GM19328 (cell line): ENCODE data around the gene STK32B.

Source experiments
- ATAC-seq: cut with Tn5 transposase; IDR thresholded peaks from one replicate; pipeline ENCODE4 v1.9.1; 2021; ENCODE audit warnings: mild to moderate bottlenecking, moderate library complexity; ENCODE audit not compliant: unreplicated experiment

STK32B gene

GRCh38 chr4:5383191-5383980 lies 332.1 kb downstream of the STK32B start:
- no peak for ATAC-seq

DNA sequence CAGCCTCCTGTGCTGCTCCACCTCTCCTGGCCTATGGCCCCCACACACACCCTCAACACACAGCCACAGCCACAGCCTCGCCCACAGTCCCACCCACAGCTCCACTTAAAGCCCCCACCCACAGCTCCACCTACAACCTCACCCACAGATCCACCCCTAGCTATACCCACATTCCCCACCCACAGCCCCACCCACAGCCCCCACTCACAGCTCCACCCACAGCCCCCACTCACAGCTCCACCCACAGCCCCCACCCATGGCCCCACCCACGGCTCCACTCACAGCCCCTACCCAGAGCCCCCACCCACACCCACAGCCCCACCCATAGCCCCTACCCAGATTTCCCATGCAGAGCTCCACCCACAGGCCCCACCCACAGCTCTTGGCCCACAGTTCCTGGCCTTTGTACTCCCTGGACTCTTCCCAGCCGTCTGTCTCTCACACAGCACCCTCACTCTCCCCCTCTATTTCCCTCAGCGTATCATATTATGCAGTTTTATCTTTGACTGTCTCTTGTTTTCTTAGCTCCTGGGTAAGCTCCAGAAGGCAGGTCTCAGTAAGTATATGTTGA lies 334.5 kb downstream of the STK32B start:
- ATAC-seq = no peak

DNA sequence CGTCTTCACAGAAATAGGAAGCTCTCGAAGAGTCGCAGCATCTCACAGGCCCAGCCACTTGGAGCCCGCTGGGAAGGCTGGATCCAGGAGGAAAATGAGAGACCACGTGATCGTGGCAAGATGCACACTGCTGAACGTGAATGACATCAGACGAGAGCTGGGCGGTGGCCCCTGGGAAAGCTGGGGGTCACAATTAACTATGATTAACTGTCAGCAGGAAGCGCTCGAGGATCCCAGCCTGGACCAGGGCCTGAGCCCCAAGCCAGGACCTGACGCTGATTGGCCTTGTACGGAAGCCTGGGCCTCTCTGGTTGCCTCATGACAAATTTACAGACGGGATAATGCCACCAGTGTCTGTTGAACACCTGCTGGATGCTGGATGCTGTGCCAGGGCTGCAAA lies 335.6 kb downstream of the STK32B start:
- no peak for ATAC-seq

GRCh38 chr4:5387457-5387856 lies 336.2 kb downstream of the STK32B start:
- ATAC-seq = no peak

DNA sequence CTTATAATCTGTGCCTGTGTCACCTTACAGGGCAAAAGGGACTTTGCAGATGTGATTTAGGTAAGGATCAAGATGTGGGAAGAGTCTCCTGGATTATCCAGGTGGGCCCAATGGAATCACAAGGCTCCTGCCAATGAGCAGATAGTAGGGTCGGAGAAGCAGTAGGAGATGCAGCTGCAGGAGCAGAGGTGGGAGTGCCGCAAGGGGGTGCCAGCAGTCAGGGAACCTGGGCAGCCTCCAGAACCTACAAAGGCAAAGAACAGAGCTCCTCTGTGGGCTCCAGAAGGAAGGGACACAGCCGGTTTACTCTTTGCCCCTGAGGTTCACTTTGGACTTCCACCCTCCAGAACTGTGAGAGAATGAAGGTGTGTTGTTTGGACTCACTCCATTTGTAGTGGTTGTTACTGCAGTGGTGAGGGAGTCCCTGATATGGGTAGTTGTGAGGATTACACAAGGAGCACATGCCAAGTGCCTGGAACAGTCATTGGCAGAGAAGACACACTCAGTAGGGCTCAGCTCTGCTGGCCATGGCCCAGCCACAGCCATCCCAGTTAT lies 338.6 kb downstream of the STK32B start:
- ATAC-seq = no peak

DNA sequence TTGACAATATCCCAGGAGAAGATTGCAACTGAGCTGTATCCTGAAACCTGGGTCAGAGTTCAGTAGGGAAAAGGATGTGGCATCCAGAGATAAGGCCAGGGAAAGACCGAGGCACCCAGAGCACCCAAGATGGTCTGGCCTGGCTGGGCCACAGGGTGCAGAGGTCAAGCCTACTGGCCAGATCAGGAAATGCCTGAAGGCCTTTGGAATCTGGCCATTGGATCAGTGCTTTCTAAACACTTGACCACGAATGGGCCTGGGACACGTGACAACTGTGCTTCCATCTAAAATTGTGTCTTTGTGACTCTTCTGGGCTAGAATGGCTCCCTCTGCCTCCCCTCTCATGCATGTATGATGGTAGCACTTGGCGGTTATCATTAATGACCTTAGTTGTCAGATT lies 340.2 kb downstream of the STK32B start:
- ATAC-seq = no peak

- no peak for ATAC-seq
These were observed 342.7 kb downstream of the STK32B start for GRCh38 chr4:5393911-5394513.

GRCh38 chr4:5395781-5396180 lies 344.5 kb downstream of the STK32B start:
- no peak for ATAC-seq

- no peak for ATAC-seq
These were observed 346.8 kb downstream of the STK32B start for GRCh38 chr4:5398056-5398455.

DNA sequence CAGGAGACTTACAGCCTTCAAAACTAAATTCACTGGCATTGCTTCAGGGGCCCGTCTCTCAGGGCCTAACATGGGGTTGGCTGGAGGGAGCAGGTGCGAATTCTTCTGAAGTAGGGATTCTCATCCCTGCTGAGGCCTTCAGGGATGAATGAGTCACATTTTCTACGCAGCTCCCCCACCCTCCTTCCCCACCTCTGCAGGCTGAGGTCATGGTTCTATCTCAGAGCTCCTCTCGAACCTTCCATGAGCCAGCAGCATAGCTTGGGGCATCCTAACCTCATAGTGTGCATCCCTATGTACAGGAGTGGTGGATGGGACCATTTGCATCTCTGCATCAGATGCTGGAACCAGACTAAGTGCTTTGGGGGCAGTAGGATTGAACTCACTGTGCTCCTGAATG lies 347.8 kb downstream of the STK32B start:
- no peak for ATAC-seq

DNA sequence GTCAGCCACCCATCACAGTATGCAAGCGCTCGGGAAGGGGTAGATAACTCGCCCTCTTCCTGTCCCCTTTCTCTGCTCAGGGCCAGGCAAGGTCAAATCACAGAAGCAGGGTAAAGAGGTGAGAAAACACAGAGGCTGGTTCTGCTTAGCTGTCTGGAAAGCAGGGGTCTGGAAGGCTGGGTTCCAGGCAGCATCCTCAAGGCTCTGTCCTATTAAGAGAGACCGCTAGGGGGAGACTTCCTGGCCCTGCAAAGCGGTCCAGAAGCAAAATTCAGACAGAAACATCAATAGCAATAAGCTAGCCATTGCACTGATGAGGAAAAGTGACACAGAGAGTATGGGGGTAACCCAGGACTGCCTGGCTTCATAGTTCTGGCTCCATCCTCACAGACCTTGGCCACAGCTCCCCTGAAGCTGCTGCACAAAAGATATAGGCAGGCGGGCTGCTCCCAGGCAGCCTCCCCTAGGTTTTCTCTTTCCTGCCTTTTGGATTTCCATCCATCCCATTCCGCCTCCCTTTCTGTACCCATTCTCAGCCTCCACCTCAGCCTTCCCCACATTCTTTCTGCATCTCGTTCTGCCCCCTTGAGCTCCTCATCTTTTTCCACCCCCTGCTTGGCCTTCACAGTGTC lies 348.6 kb downstream of the STK32B start:
- ATAC-seq = no peak

DNA sequence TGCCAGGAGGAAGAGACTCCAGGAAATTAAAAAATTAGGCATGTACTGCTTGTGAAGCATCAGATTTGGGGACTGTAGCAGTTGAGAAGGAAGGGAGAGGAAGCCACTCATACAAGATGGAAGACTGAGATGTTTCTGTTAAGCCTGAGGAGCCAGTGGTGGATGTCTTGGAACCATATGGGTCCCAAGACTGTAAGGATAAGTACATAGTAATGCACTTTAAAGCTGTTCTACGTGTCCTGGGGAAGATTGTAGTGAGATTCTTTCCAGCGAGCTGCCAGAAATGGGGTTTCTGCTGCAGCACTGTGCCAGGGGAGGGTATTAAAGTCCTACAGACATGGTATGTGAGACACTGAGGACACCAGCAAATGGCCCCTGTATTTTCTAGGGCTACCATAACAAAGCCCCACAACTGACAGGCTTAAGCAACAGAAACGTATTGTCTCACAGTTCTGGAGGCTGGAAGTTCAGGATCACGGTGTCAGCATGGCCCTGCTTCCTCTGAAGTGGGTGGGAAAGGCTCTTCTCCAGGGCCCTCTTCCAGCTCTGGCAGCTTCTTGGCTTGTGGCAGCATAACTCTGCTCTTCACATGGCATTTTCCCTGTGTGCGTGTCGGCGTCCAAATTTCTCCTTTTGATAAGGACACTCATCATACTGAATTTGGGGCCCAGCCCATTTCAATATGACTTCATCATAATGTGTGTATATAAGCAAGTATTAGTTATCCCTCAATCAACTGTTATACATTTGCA lies 352.6 kb downstream of the STK32B start:
- ATAC-seq = no peak

- ATAC-seq = no peak
These were observed 358.0 kb downstream of the STK32B start for GRCh38 chr4:5409237-5409636.

DNA sequence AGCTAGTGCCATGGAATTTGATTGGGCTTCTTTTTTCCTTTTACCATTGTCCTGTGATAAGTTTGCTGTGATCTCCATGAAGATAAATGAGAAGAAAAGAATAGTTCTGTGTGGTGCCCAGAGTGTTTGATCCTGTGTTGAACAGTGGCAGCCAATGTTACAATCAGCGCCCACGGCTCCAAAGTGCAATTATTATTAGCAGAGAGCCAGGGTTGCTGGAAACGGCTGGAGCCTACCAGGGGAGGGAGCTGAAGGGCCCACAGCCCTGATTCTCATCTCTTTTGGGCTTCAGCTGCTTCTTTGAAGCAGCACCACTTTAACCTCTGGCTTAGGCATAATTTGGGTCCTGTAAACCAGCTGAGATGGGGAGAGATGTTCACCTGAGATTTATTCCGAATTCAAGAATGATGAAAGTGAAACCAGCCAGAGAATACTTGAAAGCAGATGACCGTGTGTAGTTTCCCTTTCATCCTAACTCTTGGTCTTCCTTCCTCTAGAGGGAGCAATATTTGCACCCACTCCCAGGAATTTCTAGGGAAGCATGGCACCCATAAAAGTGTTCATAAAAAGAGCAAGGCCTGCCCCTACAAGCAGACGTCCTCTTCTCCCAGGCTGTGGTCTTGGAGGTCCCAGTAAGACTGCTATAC lies 358.8 kb downstream of the STK32B start:
- no peak for ATAC-seq

- no peak for ATAC-seq
These were observed 361.0 kb downstream of the STK32B start for GRCh38 chr4:5412296-5412695.

- no peak for ATAC-seq
These were observed 361.5 kb downstream of the STK32B start for GRCh38 chr4:5412751-5413150.

DNA sequence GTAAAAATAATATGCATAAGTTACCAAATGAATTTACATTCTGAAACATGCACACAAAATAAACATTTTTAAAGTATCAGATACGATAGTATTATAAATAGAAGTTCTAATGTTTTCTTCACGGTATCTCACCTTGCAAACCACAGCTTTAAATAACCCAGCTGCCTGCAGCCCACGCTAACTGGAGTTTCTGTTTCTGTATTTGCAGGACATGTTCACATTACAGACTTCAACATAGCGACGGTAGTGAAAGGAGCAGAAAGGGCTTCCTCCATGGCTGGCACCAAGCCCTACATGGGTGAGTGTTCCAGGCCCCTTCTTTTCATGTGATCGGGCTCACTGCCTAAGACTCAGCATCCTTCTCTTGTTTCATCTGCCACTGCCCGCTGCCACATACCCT lies 365.4 kb downstream of the STK32B start:
- ATAC-seq = no peak

- no peak for ATAC-seq
These were observed 369.0 kb downstream of the STK32B start for GRCh38 chr4:5420266-5420665.

DNA sequence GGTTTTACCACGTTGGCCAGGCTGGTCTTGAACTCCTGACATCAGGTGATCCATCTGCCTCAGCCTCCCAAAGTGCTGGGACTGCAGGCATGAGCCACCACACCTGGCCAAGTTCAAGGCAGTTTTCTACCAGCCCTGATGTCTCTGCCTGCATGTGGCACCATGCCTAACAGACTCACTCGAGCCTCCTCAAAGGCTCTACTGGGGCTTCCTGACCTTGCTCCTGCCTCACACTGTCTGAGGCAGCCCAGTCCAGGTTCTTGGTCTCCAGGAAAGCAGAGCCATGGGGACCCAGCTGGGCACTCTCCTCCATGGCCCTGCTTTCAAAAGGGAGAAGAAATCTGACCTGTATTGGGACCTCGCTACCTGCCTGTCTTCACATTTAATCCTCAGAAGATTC lies 370.1 kb downstream of the STK32B start:
- ATAC-seq = no peak

- no peak for ATAC-seq
These were observed 370.9 kb downstream of the STK32B start for GRCh38 chr4:5422195-5422594.
